A549 (cell line): ENCODE data around the gene IFRD1. TPM values are rescaled to one million over a fixed set of nuclear protein-coding genes. Genes with fewer than 3 reads are reported as not detected.

Source experiments
- ATAC-seq, 2 experiments: fragments of 200-7000 bp in 1 of 2; fragments of >200 bp in 1 of 2; cut with Nextera tagmentation in 1 of 2; cut with Tn5 transposase in 1 of 2; 3 replicates each; pipeline versions ENCODE4 v1.8.0 to v1.9.1; 2018 to 2020; ENCODE audit warnings: mild to moderate bottlenecking in 1 of 2, moderate library complexity in 1 of 2
- CTCF ChIA-PET: fragments of 300-600 bp; sonication (Branson Sonifier 250); formaldehyde crosslinking; extraction: SDS; loops from one replicate; lab custom pipeline; 2021; ENCODE audit warnings: antibody characterized with exemption, inconsistent platforms; lab: Yijun Ruan, JAX
- POLR2A ChIA-PET: fragments of 350-600 bp; formaldehyde crosslinking; extraction: SDS; loops from one replicate; lab custom pipeline; 2021; ENCODE audit warnings: antibody characterized with exemption, inconsistent platforms; lab: Yijun Ruan, JAX
- DNase-seq, 2 experiments: peaks; one replicate each; pipeline versions ENCODE4 v3.0.0 to v3.0.0-alpha.2; 2011 to 2016; ENCODE audit warnings: low read depth in 1 of 2, low spot score in 1 of 2
- FAIRE-seq: peaks from 2 replicates; lab custom pipeline; 2011; peaks lifted over from hg19 to GRCh38; lab: Jason Lieb, UNC
- H3K27ac ChIP-seq, 2 experiments: fragments of >200 bp; sonication (Bioruptor Twin); formaldehyde crosslinking; 3 replicates each; pipeline ENCODE4 v1.5.1; 2016 to 2017
- H3K4me1 ChIP-seq: fragments of >200 bp; sonication (Bioruptor Twin); formaldehyde crosslinking; 3 replicates; pipeline ENCODE4 v1.6.1; 2016
- H3K4me2 ChIP-seq: fragments of >200 bp; sonication (Bioruptor Twin); formaldehyde crosslinking; 3 replicates; pipeline ENCODE4 v1.6.1; 2016
- H3K4me3 ChIP-seq: fragments of >200 bp; sonication (Bioruptor Twin); formaldehyde crosslinking; 3 replicates; pipeline ENCODE4 v1.5.1; 2016
- H3K9me3 ChIP-seq: fragments of >200 bp; sonication (Bioruptor Twin); formaldehyde crosslinking; 3 replicates; pipeline ENCODE4 v1.6.1; 2016
- HDAC2 ChIP-seq: fragments of 200-600 bp; sonication (generic); IDR thresholded peaks from 2 replicates; pipeline ENCODE4 v1.6.1; 2016
- HES2 ChIP-seq: fragments of >200 bp; sonication (Bioruptor Twin); formaldehyde crosslinking; IDR thresholded peaks from 2 replicates; pipeline ENCODE4 v1.6.1; 2016
- JUNB ChIP-seq: fragments of >200 bp; sonication (Bioruptor Twin); formaldehyde crosslinking; IDR thresholded peaks from 2 replicates; pipeline ENCODE4 v1.6.1; 2016
- KDM5A ChIP-seq: fragments of 200-600 bp; sonication (generic); IDR thresholded peaks from 2 replicates; pipeline ENCODE4 v1.6.1; 2016; ENCODE audit warnings: antibody characterized with exemption, mild to moderate bottlenecking
- MAZ ChIP-seq: fragments of 150-350 bp; IDR thresholded peaks from 2 replicates; pipeline ENCODE4 v1.6.1; 2014; ENCODE audit warnings: antibody characterized with exemption, low read depth, low read length, borderline replicate concordance
- MYC ChIP-seq: IDR thresholded peaks from 2 replicates; pipeline ENCODE4 v1.6.1; 2012; ENCODE audit warnings: mild to moderate bottlenecking, inconsistent platforms, low read length, improper control_type of control experiment, borderline replicate concordance
- POLR2A ChIP-seq: IDR thresholded peaks from 2 replicates; pipeline ENCODE4 v1.6.1; 2012; ENCODE audit warnings: mild to moderate bottlenecking, low read length
- REST ChIP-seq: fragments of 200-600 bp; sonication (generic); IDR thresholded peaks from 2 replicates; pipeline ENCODE4 v1.6.1; 2016; ENCODE audit warnings: antibody characterized with exemption, mild to moderate bottlenecking, moderate library complexity
- RFX5 ChIP-seq: fragments of 450-650 bp; IDR thresholded peaks from 2 replicates; pipeline ENCODE4 v1.7.1; 2014; ENCODE audit warnings: antibody characterized with exemption, mild to moderate bottlenecking, moderate library complexity
- SREBF2 ChIP-seq: fragments of 450-650 bp; IDR thresholded peaks from 2 replicates; pipeline ENCODE4 v1.6.1; 2014; ENCODE audit warnings: mild to moderate bottlenecking, moderate library complexity
- TP53 ChIP-seq: fragments of 250-450 bp; sonication (Bioruptor Pico); IDR thresholded peaks from 2 replicates; pipeline ENCODE4 v1.5.0; 2021; ENCODE audit warnings: mild to moderate bottlenecking, moderate library complexity
- ZFP36 ChIP-seq: fragments of 450-650 bp; IDR thresholded peaks from 2 replicates; pipeline ENCODE4 v1.6.1; 2014; ENCODE audit warnings: borderline replicate concordance; ENCODE audit not compliant: partially characterized antibody
- ZNF302 ChIP-seq: fragments of 250-450 bp; sonication (Bioruptor Pico); IDR thresholded peaks from 2 replicates; pipeline ENCODE4 v1.9.0; 2021; ENCODE audit warnings: inconsistent platforms, mild to moderate bottlenecking, moderate library complexity
- ZSCAN20 ChIP-seq: fragments of 250-450 bp; sonication (Bioruptor Pico); IDR thresholded peaks from 2 replicates; pipeline ENCODE4 v1.8.0; 2022; ENCODE audit warnings: mild to moderate bottlenecking, moderate library complexity
- WGBS: methylation state at CpG from one replicate; pipeline ENCODE4 v1.1.6; 2017; ENCODE audit errors: missing lambda C conversion rate; 5-methylcytosine and 5-hydroxymethylcytosine counted together
- polyA plus RNA-seq, 4 experiments: library from polyadenylated mRNA; depleted of rRNA in 3 of 4; stranded (reverse); fragments of >200 nt; fragmentation: RNase III in 1 of 4; extraction: RNeasy Plus Mini Kit Qiagen cat#74134 plus additional on column Dnase treatment in 1 of 4; gene quantifications; 2 replicates in 3 of 4; 3 replicates in 1 of 4; pipeline ENCODE4 v1.2.3, GENCODE V29; 2011 to 2017
- TF ChIP-seq, protein P1 (sequence below): fragments of 250-450 bp; sonication (Bioruptor Pico); IDR thresholded peaks from 2 replicates; pipeline ENCODE4 v1.5.0; 2021; ENCODE audit warnings: mild to moderate bottlenecking, moderate library complexity, borderline replicate concordance
- TF ChIP-seq, protein P2 (sequence below): fragments of 450-650 bp; IDR thresholded peaks from 2 replicates; pipeline ENCODE4 v1.6.1; 2014; ENCODE audit warnings: antibody characterized with exemption
- TF ChIP-seq, protein P3 (sequence below): fragments of 150-350 bp; IDR thresholded peaks from 2 replicates; pipeline ENCODE4 v1.6.1; 2014; ENCODE audit warnings: low read depth, mild to moderate bottlenecking, low read length

Gene IFRD1
- polyA plus RNA-seq, 2 of the 4 experiments (the other 2 are of a cell fraction): 38.8 to 129 TPM

DNA sequence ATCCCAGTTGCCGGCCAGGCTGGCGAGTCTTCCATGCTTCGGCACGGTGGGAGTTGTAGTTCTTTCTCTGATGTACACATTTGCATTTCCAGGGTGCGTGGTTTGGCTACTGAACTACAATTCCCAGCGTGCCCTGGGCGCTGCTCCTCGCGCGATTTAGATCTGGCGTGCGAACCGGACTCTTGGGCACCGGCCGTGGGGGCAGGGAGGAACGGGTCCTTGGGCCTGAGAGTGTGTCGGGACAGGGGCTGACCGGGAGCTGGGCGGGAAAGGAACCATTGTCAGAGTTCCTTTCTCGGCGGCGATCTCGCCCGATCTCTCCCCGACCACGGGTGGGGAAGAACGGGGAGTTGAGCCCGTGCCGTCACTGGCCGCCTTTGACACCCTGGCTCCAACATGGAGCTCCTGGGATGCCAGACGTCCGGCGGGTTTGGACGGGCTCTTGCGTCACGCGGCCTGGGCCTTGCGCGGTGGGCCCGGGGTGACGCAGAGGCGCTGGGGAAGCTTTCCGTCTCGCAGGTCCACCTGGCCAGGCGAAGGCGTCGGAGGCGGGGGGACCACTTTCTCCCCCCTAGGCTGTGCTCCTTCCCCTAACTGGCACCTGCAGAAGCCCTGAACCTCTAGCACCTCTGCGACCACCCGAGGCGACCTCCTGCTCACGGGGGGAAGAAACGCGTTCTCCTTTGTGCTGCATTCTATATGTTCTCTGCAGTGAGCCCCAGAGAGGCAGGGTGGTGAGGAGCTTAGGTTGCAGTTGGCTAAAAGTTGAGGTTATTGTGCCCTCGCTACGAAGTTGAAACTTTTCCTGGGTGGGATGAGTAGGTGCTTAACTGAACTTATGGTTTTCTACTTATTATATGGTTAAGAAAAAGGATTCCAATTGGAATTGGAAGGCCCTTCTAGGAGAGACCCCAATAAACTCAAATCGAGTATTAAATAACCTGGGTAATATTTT is 824 bp downstream of the IFRD1 start (continued):
- TF ChIP-seq ZNF302 (no peak), REST (peak; percentile 92), RFX5 (no peak), HDAC2 (no peak), JUNB (no peak)
- TF ChIP-seq, protein P1, sequence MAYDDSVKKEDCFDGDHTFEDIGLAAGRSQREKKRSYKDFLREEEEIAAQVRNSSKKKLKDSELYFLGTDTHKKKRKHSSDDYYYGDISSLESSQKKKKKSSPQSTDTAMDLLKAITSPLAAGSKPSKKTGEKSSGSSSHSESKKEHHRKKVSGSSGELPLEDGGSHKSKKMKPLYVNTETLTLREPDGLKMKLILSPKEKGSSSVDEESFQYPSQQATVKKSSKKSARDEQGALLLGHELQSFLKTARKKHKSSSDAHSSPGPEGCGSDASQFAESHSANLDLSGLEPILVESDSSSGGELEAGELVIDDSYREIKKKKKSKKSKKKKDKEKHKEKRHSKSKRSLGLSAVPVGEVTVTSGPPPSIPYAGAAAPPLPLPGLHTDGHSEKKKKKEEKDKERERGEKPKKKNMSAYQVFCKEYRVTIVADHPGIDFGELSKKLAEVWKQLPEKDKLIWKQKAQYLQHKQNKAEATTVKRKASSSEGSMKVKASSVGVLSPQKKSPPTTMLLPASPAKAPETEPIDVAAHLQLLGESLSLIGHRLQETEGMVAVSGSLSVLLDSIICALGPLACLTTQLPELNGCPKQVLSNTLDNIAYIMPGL (CRISPR knock-in tag): no peak

GRCh38 chr7:112452102-112452888 is 2.0 kb downstream of the IFRD1 start:
- H3K27ac ChIP-seq: peak overlapping the region; percentile 91 to 93; a peak in 5 of 6 replicates
- 11% methylated on average over 7 of the region's 7 CpGs for WGBS
- H3K4me2 ChIP-seq: peak overlapping the region; percentile 83
- H3K9me3 ChIP-seq: no peaks in the 10 kb centered on the region
- POLR2A ChIA-PET: interaction anchor here (3.9 kb wide), 1 partner anchor 8 kb away, joined by 89 read pairs; no protein-coding TSS in a partner anchor
- CTCF ChIA-PET: interaction anchor here (0.7 to 1.5 kb wide), 7 partner anchors 10 to 689 kb away, joined by 3 to 5 read pairs (median 3); no protein-coding TSS in a partner anchor
- DNase-seq: peak; percentile 21 to 24
- peak overlapping the region; percentile 83 for H3K4me3 ChIP-seq
- TF ChIP-seq SREBF2 (no peak), HES2 (no peak)
- TF ChIP-seq, protein P2, sequence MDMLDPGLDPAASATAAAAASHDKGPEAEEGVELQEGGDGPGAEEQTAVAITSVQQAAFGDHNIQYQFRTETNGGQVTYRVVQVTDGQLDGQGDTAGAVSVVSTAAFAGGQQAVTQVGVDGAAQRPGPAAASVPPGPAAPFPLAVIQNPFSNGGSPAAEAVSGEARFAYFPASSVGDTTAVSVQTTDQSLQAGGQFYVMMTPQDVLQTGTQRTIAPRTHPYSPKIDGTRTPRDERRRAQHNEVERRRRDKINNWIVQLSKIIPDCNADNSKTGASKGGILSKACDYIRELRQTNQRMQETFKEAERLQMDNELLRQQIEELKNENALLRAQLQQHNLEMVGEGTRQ: 0 out of 2 replicates have a peak, but pooled peaks have one; percentile 16
- FAIRE-seq: no peak
- peaks cover 40% of the 10 kb centered on the region for H3K4me1 ChIP-seq
- peak in 1 of 2 experiments; percentile 3; a peak in 2 of 6 replicates for ATAC-seq

GRCh38 chr7:112453505-112454171 is 3.4 kb downstream of the IFRD1 start:
- Histone ChIP-seq H3K4me3 (peak overlapping the region; percentile 83; the same call in 1 of the 3 replicates), H3K27ac (no peak overlapping the region), H3K4me2 (peak overlapping the region; percentile 83), H3K9me3 (no peaks in the 10 kb centered on the region), H3K4me1 (peaks cover 39% of the 10 kb centered on the region)
- ChIA-PET POLR2A (interaction anchor here (0.7 kb wide), 1 partner anchor 261 kb away, joined by 3 read pairs; no protein-coding TSS in a partner anchor), CTCF (no interaction called here)
- 54% methylated on average over 7 of the region's 7 CpGs for WGBS
- ATAC-seq: no peak
- peak in 1 of 2 experiments; percentile 11 for DNase-seq
- FAIRE-seq: no peak
- no peak for TF ChIP-seq MAZ
- no peak for TF ChIP-seq REST
- TF ChIP-seq, protein P3, sequence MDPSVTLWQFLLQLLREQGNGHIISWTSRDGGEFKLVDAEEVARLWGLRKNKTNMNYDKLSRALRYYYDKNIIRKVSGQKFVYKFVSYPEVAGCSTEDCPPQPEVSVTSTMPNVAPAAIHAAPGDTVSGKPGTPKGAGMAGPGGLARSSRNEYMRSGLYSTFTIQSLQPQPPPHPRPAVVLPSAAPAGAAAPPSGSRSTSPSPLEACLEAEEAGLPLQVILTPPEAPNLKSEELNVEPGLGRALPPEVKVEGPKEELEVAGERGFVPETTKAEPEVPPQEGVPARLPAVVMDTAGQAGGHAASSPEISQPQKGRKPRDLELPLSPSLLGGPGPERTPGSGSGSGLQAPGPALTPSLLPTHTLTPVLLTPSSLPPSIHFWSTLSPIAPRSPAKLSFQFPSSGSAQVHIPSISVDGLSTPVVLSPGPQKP: no peak
- TF ChIP-seq ZSCAN20: no peak
- no peak for TF ChIP-seq KDM5A
- no peak for TF ChIP-seq TP53 (CRISPR knock-in tag)
- TF ChIP-seq MYC: no peak
- no peak for TF ChIP-seq POLR2A
- no peak for TF ChIP-seq ZFP36
